A673 (cell line): ENCODE data around the gene FCHSD1. TPM values are rescaled to one million over a fixed set of nuclear protein-coding genes. Genes with fewer than 3 reads are reported as not detected.

Source experiments
- BruUV-seq: library from RNA; stranded (reverse); fragments of 400-500 nt; replicated peaks from 2 replicates; lab custom pipeline; 2021; lab: Mats Ljungman, UMichigan
- CTCF ChIA-PET: fragments of 300-600 bp; sonication (Branson Sonifier 250); formaldehyde crosslinking; loops from one replicate; lab custom pipeline; 2022; ENCODE audit warnings: antibody characterized with exemption; lab: Charles Lee
- POLR2A ChIA-PET: fragments of 300-600 bp; sonication (Branson Sonifier 250); formaldehyde crosslinking; loops from one replicate; lab custom pipeline; 2022; ENCODE audit warnings: antibody characterized with exemption; ENCODE audit not compliant: low non-redundant PET; lab: Charles Lee
- DNase-seq: peaks from one replicate; pipeline ENCODE4 v3.0.0-alpha.2; 2015; ENCODE audit warnings: low spot score
- H3K27ac ChIP-seq: fragments of 200-600 bp; sonication (generic); 2 replicates; pipeline ENCODE4 v1.5.1; 2016; ENCODE audit warnings: mixed run types, low read depth, mild to moderate bottlenecking, mixed read lengths, antibody characterized with exemption, low read length; ENCODE audit not compliant: poor library complexity, severe bottlenecking
- H3K27me3 ChIP-seq: fragments of 200-600 bp; sonication (generic); replicated peaks from 2 replicates; pipeline ENCODE4 v1.6.1; 2017; ENCODE audit warnings: mixed run types, low read depth, mild to moderate bottlenecking, mixed read lengths, antibody characterized with exemption, low read length; ENCODE audit not compliant: insufficient read depth, poor library complexity
- H3K36me3 ChIP-seq: fragments of 200-600 bp; sonication (generic); 2 replicates; pipeline ENCODE4 v1.6.1; 2016; ENCODE audit warnings: mixed run types, mild to moderate bottlenecking, mixed read lengths, antibody characterized with exemption, low read length; ENCODE audit not compliant: insufficient read depth, poor library complexity, severe bottlenecking
- H3K4me1 ChIP-seq: fragments of 200-600 bp; sonication (generic); 2 replicates; pipeline ENCODE4 v1.6.1; 2017; ENCODE audit warnings: mixed run types, mild to moderate bottlenecking, mixed read lengths, antibody characterized with exemption, low read length; ENCODE audit not compliant: insufficient read depth, poor library complexity, severe bottlenecking
- H3K4me3 ChIP-seq: fragments of 200-600 bp; sonication (generic); 2 replicates; pipeline ENCODE4 v1.5.1; 2016; ENCODE audit warnings: low read depth, mixed run types, mild to moderate bottlenecking, mixed read lengths, low read length; ENCODE audit not compliant: poor library complexity, severe bottlenecking
- H3K9me3 ChIP-seq: fragments of 200-600 bp; sonication (generic); 2 replicates; pipeline ENCODE4 v1.6.1; 2016; ENCODE audit warnings: mixed run types, low read depth, mild to moderate bottlenecking, mixed read lengths, antibody characterized with exemption, low read length; ENCODE audit not compliant: poor library complexity, severe bottlenecking
- CTCF ChIP-seq: fragments of 300-800, 200-600 bp; sonication (generic); conservative IDR thresholded peaks from 2 replicates; pipeline ENCODE4 v1.5.1; 2017; ENCODE audit warnings: low read depth, mild to moderate bottlenecking, antibody characterized with exemption, low read length, moderate library complexity, mixed read lengths
- EZH2 ChIP-seq: fragments of 200-600 bp; sonication (generic); IDR thresholded peaks from 2 replicates; pipeline ENCODE4 v1.6.1; 2017; ENCODE audit warnings: borderline replicate concordance, low read depth, mild to moderate bottlenecking, mixed read lengths, antibody characterized with exemption, low read length; ENCODE audit not compliant: poor library complexity, severe bottlenecking
- intact Hi-C: fragments of 100-400 bp; cut with micrococcal nuclease; formaldehyde crosslinking; loops from one replicate; pipeline ENCODE4 v1.10.0; 2022; ENCODE audit not compliant: unreplicated experiment
- total RNA-seq: library from RNA; stranded (reverse); gene quantifications from 2 replicates; pipeline ENCODE4 v1.2.3, GENCODE V29; 2021

Gene FCHSD1
- total RNA-seq, 1 experiment from 2014 or later = 2.3 TPM

- CTCF ChIA-PET = no interaction called here
- H3K4me3 ChIP-seq = no peak overlapping the region
- no peak for DNase-seq
- POLR2A ChIA-PET = no interaction called here
- H3K9me3 ChIP-seq = no peaks in the 10 kb centered on the region
- BruUV-seq = no TSS peak
- no peaks in the 10 kb centered on the region for H3K4me1 ChIP-seq
- TF ChIP-seq EZH2 (no peak), CTCF (no peak)
- no peaks in the 10 kb centered on the region for H3K27me3 ChIP-seq
- intact Hi-C loops = no loop called here
- H3K27ac ChIP-seq = no peak overlapping the region
- H3K36me3 ChIP-seq = no peaks in the 10 kb centered on the region
Observed at GRCh38 chr5:141655020-141655419, 3.8 kb upstream of the FCHSD1 start.

- H3K27ac ChIP-seq = no peak overlapping the region
- H3K9me3 ChIP-seq = no peaks in the 10 kb centered on the region
- H3K27me3 ChIP-seq = no peaks in the 10 kb centered on the region
- CTCF ChIA-PET = no interaction called here
- no peak for DNase-seq
- no TSS peak for BruUV-seq
- intact Hi-C loops = no loop called here
- H3K4me3 ChIP-seq = no peak overlapping the region
- TF ChIP-seq CTCF = no peak
- no peaks in the 10 kb centered on the region for H3K36me3 ChIP-seq
- POLR2A ChIA-PET = interaction anchor here (0.6 kb wide), 1 partner anchor 261 kb away, joined by 5 read pairs; no protein-coding TSS in a partner anchor
- H3K4me1 ChIP-seq = no peaks in the 10 kb centered on the region
Observed at GRCh38 chr5:141654298-141654697, 3.1 kb upstream of the FCHSD1 start.

- no peaks in the 10 kb centered on the region for H3K36me3 ChIP-seq
- intact Hi-C loops = no loop called here
- no peaks in the 10 kb centered on the region for H3K27me3 ChIP-seq
- TF ChIP-seq EZH2 (no peak), CTCF (no peak)
- POLR2A ChIA-PET = no interaction called here
- no peak overlapping the region for H3K27ac ChIP-seq
- no peak for DNase-seq
- CTCF ChIA-PET = no interaction called here
- H3K9me3 ChIP-seq = no peaks in the 10 kb centered on the region
- no TSS peak for BruUV-seq
- peak overlapping the region; percentile 38 for H3K4me3 ChIP-seq
- no peaks in the 10 kb centered on the region for H3K4me1 ChIP-seq
Observed at GRCh38 chr5:141651728-141652105, 499 bp upstream of the FCHSD1 start.
